ENCODE results near the gene PARP3. TPM values are rescaled to one million over a fixed set of nuclear protein-coding genes. Genes with fewer than 3 reads are reported as not detected.
"Not testable (repeated sequence)": the region's sequence is repeated elsewhere in the genome, so short reads cannot be mapped to it uniquely, and the experiment has no call there.

PARP3 gene
- total RNA-seq (10 to 100 TPM in 1 of 2 donors, 1 to 10 TPM in 1; 5.9 to 13.2 TPM), polyA plus RNA-seq (ENCODE audit: insufficient read length in 2 of 2) (10 to 100 TPM; 11.6 to 14.7 TPM)
- long read RNA-seq, donor 1, partial matches to known transcripts = 0 of 1 reads
- long read RNA-seq, donor 1, other reads (novel, unspliced or antisense) = 0 of 1 reads
- long read RNA-seq, donor 2, partial matches to known transcripts = 0 of 1 reads
- long read RNA-seq, donor 2, other reads (novel, unspliced or antisense) = 0 of 1 reads
- long read RNA-seq, donor 3 = 0 reads
- long read RNA-seq, donor 4, partial matches to known transcripts = 0 of 1 reads
- long read RNA-seq, donor 4, other reads (novel, unspliced or antisense) = 0 of 1 reads

DNA sequence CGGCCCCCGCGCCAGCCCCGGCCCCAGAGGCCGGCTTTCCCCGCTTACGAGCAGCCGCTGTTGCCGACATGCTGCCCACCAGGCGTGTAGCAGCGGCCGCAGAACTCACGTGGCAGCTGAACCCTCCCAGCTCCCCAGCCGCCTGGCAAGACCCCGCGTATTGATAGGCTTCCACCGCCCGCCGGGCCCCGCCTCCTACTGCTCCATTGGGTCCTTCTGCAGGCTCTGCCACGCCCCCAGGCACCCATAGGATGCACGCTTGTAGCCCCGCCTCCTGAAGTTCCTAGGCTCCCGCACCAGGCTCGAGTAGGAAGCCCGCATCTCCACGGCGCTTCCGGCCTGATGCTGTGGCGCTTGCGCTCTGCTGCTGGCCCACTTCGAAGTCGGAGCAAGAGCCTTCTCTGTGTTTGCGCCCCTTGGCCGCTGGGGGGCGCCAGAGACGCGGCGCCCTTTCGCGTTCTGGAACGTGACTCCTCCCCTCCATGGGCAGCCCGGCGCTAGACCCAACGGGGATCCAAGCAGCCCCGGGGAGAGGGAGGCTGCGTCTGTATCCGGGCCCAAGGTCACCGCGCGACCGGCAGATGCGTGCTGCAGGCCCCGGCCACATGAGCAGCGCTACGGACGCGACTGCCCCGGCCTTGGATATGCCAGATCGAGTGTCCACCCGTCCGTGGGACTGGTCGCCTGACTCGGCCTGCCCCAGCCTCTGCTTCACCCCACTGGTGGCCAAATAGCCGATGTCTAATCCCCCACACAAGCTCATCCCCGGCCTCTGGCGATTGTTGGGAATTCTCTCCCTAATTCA is at the start of gene PARP3, which contains the start of gene RRP9:
Gene PARP3 (plus strand): TSS at position 566 of the 805 bp plus-strand sequence. CDS start 993 bp downstream, outside the sequence.
Gene RRP9 (minus strand): TSS at position 107 of the 805 bp plus-strand sequence. CDS start 37 bp downstream, at position 70.
- Histone ChIP-seq H3K4me1 (ENCODE audit: control insufficient read depth, insufficient read depth, low read length) (peaks cover 30% of the 10 kb centered on the region), H3K9me3 (ENCODE audit: control insufficient read depth, insufficient read depth, low read length) (no peaks in the 10 kb centered on the region), H3K4me3 (ENCODE audit: low read depth, low read length) (peak within 1 kb of the TSS; percentile 69), H3K27ac (ENCODE audit: low read depth, low read length) (peak within 1 kb of the TSS; percentile 89), H3K27me3 (ENCODE audit: control insufficient read depth, insufficient read depth, low read length) (no peaks in the 10 kb centered on the region), H3K36me3 (ENCODE audit: control insufficient read depth, insufficient read depth, low read length) (peaks cover 50% of the 10 kb centered on the region)
- DNase-seq (ENCODE audit: low read depth in 4 of 6, low spot score in 6 of 6) = peak; percentile 95 to 100 (median 99)
- WGBS (ENCODE audit: insufficient coverage) = under 1% methylated on average over 67 of the region's 67 CpGs

DNA sequence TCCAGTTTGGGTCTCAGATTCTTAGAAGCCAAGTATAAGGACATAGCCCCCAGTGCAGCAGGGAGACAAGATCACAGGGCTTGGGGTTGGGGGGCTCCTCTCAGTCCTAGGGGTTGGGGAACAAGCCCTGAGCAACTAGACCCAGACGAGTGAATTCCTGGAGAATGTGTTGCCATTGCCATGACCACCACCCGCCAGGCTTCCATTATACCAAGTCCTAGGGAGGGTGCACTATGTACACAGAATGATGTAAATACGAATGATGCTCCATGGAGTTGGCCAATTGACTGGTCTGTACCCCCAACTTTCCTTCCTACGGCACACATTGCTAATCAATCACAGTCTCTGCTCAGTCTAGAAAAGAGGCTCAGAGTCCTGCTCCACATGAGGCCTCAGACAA is 47.8 kb upstream of the PARP3 start:
- DNase-seq (ENCODE audit: low read depth in 4 of 6, low spot score in 6 of 6) = no peak
- Histone ChIP-seq H3K4me1 (ENCODE audit: control insufficient read depth, insufficient read depth, low read length) (no peaks in the 10 kb centered on the region), H3K4me3 (ENCODE audit: low read depth, low read length) (no peak overlapping the region), H3K9me3 (ENCODE audit: control insufficient read depth, insufficient read depth, low read length) (no peaks in the 10 kb centered on the region), H3K36me3 (ENCODE audit: control insufficient read depth, insufficient read depth, low read length) (no peaks in the 10 kb centered on the region), H3K27ac (ENCODE audit: low read depth, low read length) (no peak overlapping the region), H3K27me3 (ENCODE audit: control insufficient read depth, insufficient read depth, low read length) (peaks cover 2% of the 10 kb centered on the region)
- 41% methylated on average over 3 of the region's 4 CpGs for WGBS (ENCODE audit: insufficient coverage)

DNA sequence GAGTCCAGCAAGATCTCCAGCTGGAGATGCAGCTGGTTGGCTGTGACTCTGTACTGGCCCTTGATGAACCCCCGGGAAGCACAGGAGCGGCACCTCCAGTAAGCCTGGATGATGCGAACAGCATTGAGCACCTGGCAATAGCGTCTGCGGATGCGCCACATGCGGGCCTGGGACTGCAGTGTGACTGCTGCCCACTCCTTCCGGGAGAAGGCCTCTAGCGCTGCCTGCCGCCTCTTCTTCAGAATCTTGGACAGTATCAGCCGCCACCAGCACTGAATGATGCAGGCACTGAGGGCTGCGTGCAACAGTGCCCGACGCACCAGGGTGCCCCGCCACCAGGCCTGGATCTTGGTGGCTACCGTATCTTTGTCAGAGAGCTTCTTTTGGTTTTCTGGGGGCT is 47.2 kb upstream of the PARP3 start:
- DNase-seq (ENCODE audit: low read depth in 4 of 6, low spot score in 6 of 6) = no peak
- Histone ChIP-seq H3K9me3 (ENCODE audit: control insufficient read depth, insufficient read depth, low read length) (no peaks in the 10 kb centered on the region), H3K4me3 (ENCODE audit: low read depth, low read length) (no peak overlapping the region), H3K27ac (ENCODE audit: low read depth, low read length) (no peak overlapping the region), H3K36me3 (ENCODE audit: control insufficient read depth, insufficient read depth, low read length) (no peaks in the 10 kb centered on the region), H3K4me1 (ENCODE audit: control insufficient read depth, insufficient read depth, low read length) (no peaks in the 10 kb centered on the region), H3K27me3 (ENCODE audit: control insufficient read depth, insufficient read depth, low read length) (peaks cover 2% of the 10 kb centered on the region)
- 94% methylated on average over 16 of the region's 16 CpGs for WGBS (ENCODE audit: insufficient coverage)

DNA sequence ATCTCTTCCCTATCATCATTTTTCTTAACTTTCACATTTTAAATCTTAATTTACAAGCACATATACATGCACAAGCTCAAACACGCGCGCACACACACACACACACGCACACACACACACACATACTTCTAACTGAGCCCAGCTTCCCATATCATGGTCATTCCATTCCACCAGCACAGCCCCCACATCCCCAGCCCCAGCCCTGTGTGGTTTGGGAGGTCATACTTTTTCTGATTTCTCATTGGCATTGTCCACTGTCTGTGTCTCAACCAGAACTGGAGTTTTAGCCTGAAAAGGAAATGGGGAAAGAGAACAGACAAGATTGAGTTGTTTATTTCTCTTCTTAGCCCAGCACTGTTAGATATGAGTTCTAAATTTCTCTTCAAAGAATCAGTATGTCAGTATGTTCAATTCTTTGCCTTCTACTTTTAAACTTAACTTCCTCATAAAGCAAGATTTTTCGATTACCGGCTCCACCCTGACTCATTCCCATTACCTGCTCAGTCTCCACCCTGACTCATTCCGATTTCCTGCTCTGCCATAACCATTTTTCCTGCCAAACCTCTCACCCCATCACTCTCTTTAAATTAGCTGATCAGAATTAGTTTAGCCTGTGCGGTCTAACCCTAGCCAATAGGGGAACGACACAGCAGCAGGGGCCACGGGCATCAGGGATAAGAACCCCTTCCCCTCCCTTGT is 45.4 kb upstream of the PARP3 start:
- Histone ChIP-seq H3K4me1 (ENCODE audit: control insufficient read depth, insufficient read depth, low read length) (no peaks in the 10 kb centered on the region), H3K27me3 (ENCODE audit: control insufficient read depth, insufficient read depth, low read length) (peaks cover 2% of the 10 kb centered on the region), H3K27ac (ENCODE audit: low read depth, low read length) (no peak overlapping the region), H3K36me3 (ENCODE audit: control insufficient read depth, insufficient read depth, low read length) (no peaks in the 10 kb centered on the region), H3K4me3 (ENCODE audit: low read depth, low read length) (no peak overlapping the region), H3K9me3 (ENCODE audit: control insufficient read depth, insufficient read depth, low read length) (no peaks in the 10 kb centered on the region)
- DNase-seq (ENCODE audit: low read depth in 4 of 6, low spot score in 6 of 6) = no peak
- WGBS (ENCODE audit: insufficient coverage) = 76% methylated on average over 3 of the region's 10 CpGs

DNA sequence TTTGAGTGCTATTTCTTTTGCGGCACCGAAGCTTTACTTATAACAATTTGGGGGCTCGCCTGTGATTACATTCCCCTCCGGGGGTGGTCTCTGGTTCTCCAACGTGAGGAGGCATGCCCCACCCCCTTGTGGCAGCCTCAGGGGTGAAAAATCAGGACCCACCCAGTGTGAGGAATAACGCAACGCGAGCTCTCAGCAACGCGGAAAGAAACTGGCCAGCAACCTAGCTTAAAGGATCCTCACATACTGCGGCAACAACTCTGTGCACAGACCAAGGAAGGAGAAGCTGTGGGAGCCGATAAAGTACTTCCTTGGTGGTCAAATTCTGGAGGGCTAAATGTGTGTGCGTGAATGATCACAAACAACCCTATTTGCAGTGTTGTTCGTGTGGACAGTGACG is 44.8 kb upstream of the PARP3 start:
- Histone ChIP-seq H3K27ac (ENCODE audit: low read depth, low read length) (no peak overlapping the region), H3K36me3 (ENCODE audit: control insufficient read depth, insufficient read depth, low read length) (no peaks in the 10 kb centered on the region), H3K4me3 (ENCODE audit: low read depth, low read length) (no peak overlapping the region), H3K4me1 (ENCODE audit: control insufficient read depth, insufficient read depth, low read length) (no peaks in the 10 kb centered on the region), H3K27me3 (ENCODE audit: control insufficient read depth, insufficient read depth, low read length) (peaks cover 2% of the 10 kb centered on the region), H3K9me3 (ENCODE audit: control insufficient read depth, insufficient read depth, low read length) (no peaks in the 10 kb centered on the region)
- DNase-seq (ENCODE audit: low read depth in 4 of 6, low spot score in 6 of 6) = no peak
- WGBS (ENCODE audit: insufficient coverage) = 85% methylated on average over 15 of the region's 15 CpGs

DNA sequence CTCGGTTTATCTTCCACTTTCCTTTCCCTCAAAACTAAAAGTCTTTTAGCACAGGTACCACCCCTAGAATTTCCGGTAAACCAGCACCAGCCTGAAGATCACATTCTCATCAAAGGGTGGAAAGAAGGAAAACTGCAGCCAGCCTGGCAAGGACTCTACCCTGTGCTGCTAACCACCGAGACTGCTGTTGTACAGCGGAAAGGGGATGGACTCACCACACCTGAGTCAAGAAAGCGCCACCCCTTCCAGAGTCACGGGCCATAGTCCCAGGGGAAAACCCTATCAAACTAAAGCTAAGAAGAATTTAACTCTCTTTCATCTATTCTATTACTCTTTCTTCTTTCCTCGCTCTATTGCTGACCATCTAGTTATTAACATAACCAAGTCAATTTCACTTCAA is 42.1 kb upstream of the PARP3 start:
- not testable (repeated sequence) for DNase-seq (ENCODE audit: low read depth in 4 of 6, low spot score in 6 of 6); H3K4me1 ChIP-seq (ENCODE audit: control insufficient read depth, insufficient read depth, low read length)
- 71% methylated on average over 6 of the region's 7 CpGs for WGBS (ENCODE audit: insufficient coverage)

DNA sequence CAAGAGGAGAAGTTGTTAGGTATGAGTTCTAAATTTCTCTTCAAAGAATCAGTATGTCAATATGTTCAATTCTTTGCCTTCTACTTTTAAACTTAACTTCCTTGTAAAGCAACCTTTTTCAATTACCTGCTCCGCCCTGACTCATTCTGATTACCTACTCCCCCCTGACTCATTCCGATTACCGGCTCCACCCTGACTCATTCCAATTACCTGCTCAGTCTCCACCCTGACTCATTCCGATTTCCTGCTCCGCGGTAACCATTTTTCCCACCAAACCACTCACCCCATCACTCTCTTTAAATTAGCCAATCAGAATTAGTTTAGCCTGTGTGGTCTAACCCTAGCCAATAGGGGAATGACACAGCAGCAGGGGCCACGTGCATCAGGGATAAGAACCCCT is 39.8 kb upstream of the PARP3 start:
- DNase-seq (ENCODE audit: low read depth in 4 of 6, low spot score in 6 of 6); H3K4me1 ChIP-seq (ENCODE audit: control insufficient read depth, insufficient read depth, low read length); H3K36me3 ChIP-seq (ENCODE audit: control insufficient read depth, insufficient read depth, low read length); H3K27me3 ChIP-seq (ENCODE audit: control insufficient read depth, insufficient read depth, low read length); H3K4me3 ChIP-seq (ENCODE audit: low read depth, low read length); H3K9me3 ChIP-seq (ENCODE audit: control insufficient read depth, insufficient read depth, low read length); H3K27ac ChIP-seq (ENCODE audit: low read depth, low read length): not testable (repeated sequence)
- 73% methylated on average over 3 of the region's 7 CpGs for WGBS (ENCODE audit: insufficient coverage)

More for the DNA sequence above, 42.1 kb upstream of the PARP3 start:
- not testable (repeated sequence) for H3K27ac ChIP-seq (ENCODE audit: low read depth, low read length); H3K9me3 ChIP-seq (ENCODE audit: control insufficient read depth, insufficient read depth, low read length); H3K4me3 ChIP-seq (ENCODE audit: low read depth, low read length); H3K27me3 ChIP-seq (ENCODE audit: control insufficient read depth, insufficient read depth, low read length); H3K36me3 ChIP-seq (ENCODE audit: control insufficient read depth, insufficient read depth, low read length)

DNA sequence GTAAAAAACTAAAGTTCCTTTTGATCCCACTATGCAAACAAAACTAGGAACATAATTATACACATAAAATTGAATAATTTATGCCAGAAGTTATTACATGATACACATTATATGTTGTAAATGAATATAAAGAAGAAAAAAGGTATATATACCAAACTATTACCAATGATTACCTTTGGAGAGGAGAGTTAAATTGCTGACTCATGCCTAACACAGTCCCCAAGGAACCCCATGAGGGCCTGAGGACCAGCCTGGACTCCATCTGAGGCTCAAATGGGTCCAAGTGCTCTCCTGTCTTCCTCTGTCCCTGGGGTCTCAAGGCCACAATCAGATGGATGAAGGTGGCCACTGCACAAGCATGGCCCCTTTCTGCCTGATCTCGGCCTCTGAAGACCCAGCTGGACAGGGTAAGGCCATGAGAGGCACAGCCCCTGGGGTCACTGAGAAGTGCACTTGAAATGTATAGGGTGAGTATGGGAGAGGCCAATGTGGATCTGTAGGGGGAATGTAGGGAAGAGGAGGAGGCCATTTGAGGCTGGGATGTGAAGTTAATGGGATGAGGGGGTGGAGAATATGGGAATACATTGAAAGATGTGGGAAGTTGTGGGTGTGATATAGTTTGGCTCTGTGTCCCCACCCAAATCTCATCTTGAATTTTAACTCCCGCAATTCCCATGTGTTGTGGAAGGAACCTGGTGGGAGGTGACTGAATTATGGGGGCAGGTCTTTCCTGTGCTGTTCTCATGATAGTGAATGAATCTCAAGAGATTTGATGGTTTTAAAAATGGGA is 37.9 kb upstream of the PARP3 start:
- Histone ChIP-seq H3K4me1 (ENCODE audit: control insufficient read depth, insufficient read depth, low read length) (no peaks in the 10 kb centered on the region), H3K9me3 (ENCODE audit: control insufficient read depth, insufficient read depth, low read length) (no peaks in the 10 kb centered on the region), H3K36me3 (ENCODE audit: control insufficient read depth, insufficient read depth, low read length) (no peaks in the 10 kb centered on the region), H3K27ac (ENCODE audit: low read depth, low read length) (no peak overlapping the region), H3K4me3 (ENCODE audit: low read depth, low read length) (no peak overlapping the region), H3K27me3 (ENCODE audit: control insufficient read depth, insufficient read depth, low read length) (no peaks in the 10 kb centered on the region)
- WGBS (ENCODE audit: insufficient coverage) = 73% methylated on average over 1 of the region's 2 CpGs
- DNase-seq (ENCODE audit: low read depth in 4 of 6, low spot score in 6 of 6) = no peak

DNA sequence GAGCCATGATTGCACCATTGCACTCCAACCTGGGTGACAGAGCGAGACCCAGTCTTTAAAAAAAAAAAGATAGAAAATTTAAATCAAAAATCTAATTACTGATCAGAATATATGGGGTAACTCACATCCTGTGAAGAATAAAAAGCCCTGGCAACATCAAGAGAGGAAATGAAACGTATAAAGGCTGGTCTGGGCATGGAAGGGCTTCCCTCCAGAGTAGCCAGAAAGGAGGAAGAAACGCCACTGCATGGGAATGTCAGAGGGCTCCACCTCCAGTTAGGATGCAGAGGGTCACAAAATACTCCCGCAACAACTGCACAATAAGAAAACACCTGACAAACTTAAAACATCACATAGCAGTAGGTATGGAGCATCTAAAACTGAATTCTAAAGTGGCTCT is 34.1 kb upstream of the PARP3 start:
- no peaks in the 10 kb centered on the region for H3K27me3 ChIP-seq (ENCODE audit: control insufficient read depth, insufficient read depth, low read length)
- no peaks in the 10 kb centered on the region for H3K36me3 ChIP-seq (ENCODE audit: control insufficient read depth, insufficient read depth, low read length)
- H3K27ac ChIP-seq (ENCODE audit: low read depth, low read length) = no peak overlapping the region
- 60% methylated on average over 1 of the region's 4 CpGs for WGBS (ENCODE audit: insufficient coverage)
- H3K4me1 ChIP-seq (ENCODE audit: control insufficient read depth, insufficient read depth, low read length) = no peaks in the 10 kb centered on the region
- H3K9me3 ChIP-seq (ENCODE audit: control insufficient read depth, insufficient read depth, low read length) = no peaks in the 10 kb centered on the region
- H3K4me3 ChIP-seq (ENCODE audit: low read depth, low read length) = no peak overlapping the region
- no peak for DNase-seq (ENCODE audit: low read depth in 4 of 6, low spot score in 6 of 6)
